KMS-11 (cell line): ENCODE data around the gene NAT10.

ENCODE experiments used
- H2AFZ ChIP-seq: fragments of 200-600 bp; sonication (generic); 2 replicates; pipeline ENCODE4 v1.6.1; 2016; ENCODE audit warnings: antibody characterized with exemption, mixed run types, low read depth
- H3K27ac ChIP-seq: fragments of 200-600 bp; sonication (generic); 2 replicates; pipeline ENCODE4 v1.6.1; 2016; ENCODE audit warnings: mild to moderate bottlenecking, mixed run types
- H3K27me3 ChIP-seq: fragments of 200-600 bp; sonication (generic); 2 replicates; pipeline ENCODE4 v1.6.1; 2017; ENCODE audit warnings: mild to moderate bottlenecking, low read depth, mixed run types, moderate library complexity; ENCODE audit not compliant: insufficient read depth
- H3K36me3 ChIP-seq: fragments of 200-600 bp; sonication (generic); 2 replicates; pipeline ENCODE4 v1.6.1; 2017; ENCODE audit warnings: mild to moderate bottlenecking, mixed run types; ENCODE audit not compliant: insufficient read depth
- H3K4me1 ChIP-seq: fragments of 200-600 bp; sonication (generic); 2 replicates; pipeline ENCODE4 v1.6.1; 2016; ENCODE audit warnings: mild to moderate bottlenecking, low read depth, mixed run types; ENCODE audit not compliant: poor library complexity, severe bottlenecking
- H3K4me2 ChIP-seq: fragments of 200-600 bp; sonication (generic); 2 replicates; pipeline ENCODE4 v1.7.0; 2016; ENCODE audit warnings: mild to moderate bottlenecking, mixed run types
- H3K4me3 ChIP-seq: fragments of 200-600 bp; sonication (generic); IDR thresholded peaks from 2 replicates; pipeline ENCODE4 v1.6.1; 2017; ENCODE audit warnings: low read depth, low read length, mixed read lengths; ENCODE audit not compliant: insufficient read depth
- H3K79me2 ChIP-seq: fragments of 200-600 bp; sonication (generic); 2 replicates; pipeline ENCODE4 v1.6.1; 2016; ENCODE audit warnings: low read depth, mixed run types; ENCODE audit not compliant: insufficient read depth
- H3K9ac ChIP-seq: fragments of 200-600 bp; sonication (generic); 2 replicates; pipeline ENCODE4 v1.6.1; 2016; ENCODE audit warnings: mild to moderate bottlenecking, mixed run types
- H4K20me1 ChIP-seq: fragments of 200-600 bp; sonication (generic); 2 replicates; pipeline ENCODE4 v1.6.1; 2016; ENCODE audit warnings: mild to moderate bottlenecking, mixed run types; ENCODE audit not compliant: insufficient read depth
- CTCF ChIP-seq: fragments of 200-600 bp; sonication (generic); conservative IDR thresholded peaks from 2 replicates; pipeline ENCODE4 v1.6.1; 2017; ENCODE audit warnings: low read depth, mild to moderate bottlenecking, antibody characterized with exemption, low read length, moderate library complexity, mixed read lengths

Gene NAT10

DNA sequence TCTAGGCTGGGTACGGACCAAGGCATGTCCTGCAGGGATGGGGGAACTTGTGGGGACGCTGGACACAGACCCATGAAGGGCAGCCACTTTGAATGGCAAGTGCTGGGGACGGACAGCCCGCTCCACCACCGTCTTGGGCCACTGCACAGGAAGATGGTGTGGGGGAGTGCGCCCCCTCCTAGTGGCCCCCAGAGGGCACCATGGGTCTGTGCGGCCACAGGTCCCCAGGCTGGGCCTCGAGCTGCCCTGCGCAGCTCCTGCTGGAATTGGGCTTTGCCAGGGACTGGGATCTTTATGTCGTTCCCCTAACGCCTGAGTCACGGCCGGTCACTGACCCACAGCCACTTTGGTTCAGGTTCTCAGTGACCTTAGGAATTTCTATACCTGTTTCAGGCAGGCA lies 44.4 kb downstream of the NAT10 start:
- no peaks in the 10 kb centered on the region for H4K20me1 ChIP-seq
- no peak overlapping the region for H3K4me3 ChIP-seq
- no peaks in the 10 kb centered on the region for H3K27me3 ChIP-seq
- no peak overlapping the region for H2AFZ ChIP-seq
- H3K27ac ChIP-seq = no peak overlapping the region
- no peak overlapping the region for H3K9ac ChIP-seq
- no peaks in the 10 kb centered on the region for H3K4me1 ChIP-seq
- no peaks in the 10 kb centered on the region for H3K79me2 ChIP-seq
- peak; percentile 34; the same call in 1 of the 2 replicates for TF ChIP-seq CTCF
- peaks cover 7% of the 10 kb centered on the region; the same call in 1 of the 2 replicates for H3K36me3 ChIP-seq
- H3K4me2 ChIP-seq = no peak overlapping the region

GRCh38 chr11:34150494-34151151 lies 45.2 kb downstream of the NAT10 start:
- Histone ChIP-seq H3K9ac (no peak overlapping the region), H3K27ac (no peak overlapping the region), H3K79me2 (no peaks in the 10 kb centered on the region), H3K4me3 (no peak overlapping the region), H4K20me1 (no peaks in the 10 kb centered on the region), H3K4me2 (no peak overlapping the region), H3K36me3 (peaks cover 6% of the 10 kb centered on the region; the same call in 1 of the 2 replicates), H2AFZ (no peak overlapping the region), H3K4me1 (no peaks in the 10 kb centered on the region), H3K27me3 (no peaks in the 10 kb centered on the region)
- TF ChIP-seq CTCF = no peak

GRCh38 chr11:34151166-34151565 lies 45.7 kb downstream of the NAT10 start:
- 0 out of 2 replicates have a peak, but pooled peaks cover 3% of the 10 kb centered on the region for H3K36me3 ChIP-seq
- H3K27me3 ChIP-seq = no peaks in the 10 kb centered on the region
- H3K4me1 ChIP-seq = no peaks in the 10 kb centered on the region
- no peak overlapping the region for H2AFZ ChIP-seq
- H4K20me1 ChIP-seq = no peaks in the 10 kb centered on the region
- no peak overlapping the region for H3K4me3 ChIP-seq
- no peak for TF ChIP-seq CTCF
- H3K4me2 ChIP-seq = no peak overlapping the region
- H3K79me2 ChIP-seq = no peaks in the 10 kb centered on the region
- H3K27ac ChIP-seq = no peak overlapping the region
- H3K9ac ChIP-seq = no peak overlapping the region

- no peak for TF ChIP-seq CTCF
- H3K4me1 ChIP-seq = no peaks in the 10 kb centered on the region
These were observed 46.8 kb downstream of the NAT10 start for GRCh38 chr11:34151916-34152845.

More at GRCh38 chr11:34151916-34152845, 46.8 kb downstream of the NAT10 start:
- H4K20me1 ChIP-seq = no peaks in the 10 kb centered on the region
- no peak overlapping the region for H2AFZ ChIP-seq
- no peak overlapping the region for H3K27ac ChIP-seq
- H3K79me2 ChIP-seq = no peaks in the 10 kb centered on the region
- H3K27me3 ChIP-seq = no peaks in the 10 kb centered on the region
- H3K4me3 ChIP-seq = no peak overlapping the region
- H3K4me2 ChIP-seq = no peak overlapping the region
- no peaks in the 10 kb centered on the region for H3K36me3 ChIP-seq
- no peak overlapping the region for H3K9ac ChIP-seq
